ENCODE measurements around the gene OTUD5.
A peak's percentile ranks its signal among the peaks of the same experiment; 100 is the strongest.

OTUD5 gene

GRCh38 chrX:48937054-48937907 is 20.1 kb downstream of the OTUD5 start:
- DNase-seq: peak; percentile 95 to 96

GRCh38 chrX:48936429-48937053 is 20.9 kb downstream of the OTUD5 start:
- DNase-seq: no peak

- DNase-seq: no peak
Observed at GRCh38 chrX:48935301-48935670, 22.1 kb downstream of the OTUD5 start.

- peak; percentile 69 to 81 for DNase-seq
Observed at GRCh38 chrX:48934581-48935300, 22.7 kb downstream of the OTUD5 start.

- DNase-seq: no peak
Observed at GRCh38 chrX:48933757-48934156, 23.6 kb downstream of the OTUD5 start.

- no peak for DNase-seq
Observed at GRCh38 chrX:48927736-48928382, 29.5 kb downstream of the OTUD5 start.

GRCh38 chrX:48927123-48927522 is 30.3 kb downstream of the OTUD5 start:
- DNase-seq: no peak

- DNase-seq: no peak
Observed at GRCh38 chrX:48924270-48924669, 33.1 kb downstream of the OTUD5 start.

- no peak for DNase-seq
Observed at GRCh38 chrX:48923771-48924170, 33.6 kb downstream of the OTUD5 start.

- DNase-seq: no peak
Observed at GRCh38 chrX:48920718-48921104, 36.7 kb downstream of the OTUD5 start.

GRCh38 chrX:48919947-48920717 is 37.3 kb downstream of the OTUD5 start:
- peak; percentile 47 to 68 for DNase-seq

GRCh38 chrX:48919360-48919841 is 38.0 kb downstream of the OTUD5 start:
- no peak for DNase-seq

GRCh38 chrX:48918643-48919340 is 38.6 kb downstream of the OTUD5 start, which contains the start of gene PIM2:
PIM2 (minus strand) TSS chrX:48919024; CDS start chrX:48918834, 190 bp downstream.
- peak; percentile 96 for DNase-seq

- DNase-seq: no peak
Observed at GRCh38 chrX:48918301-48918642, 39.1 kb downstream of the OTUD5 start.

GRCh38 chrX:48917139-48918001 is 40.0 kb downstream of the OTUD5 start:
- DNase-seq: peak; percentile 93

- DNase-seq: peak in 1 of 2 donors; percentile 29
Observed at GRCh38 chrX:48914593-48915493, 42.6 kb downstream of the OTUD5 start.

GRCh38 chrX:48913605-48914366 is 43.6 kb downstream of the OTUD5 start:
- DNase-seq: peak in 1 of 2 donors; percentile 36

- peak; percentile 87 to 90 for DNase-seq
Observed at GRCh38 chrX:48911412-48912182, 45.8 kb downstream of the OTUD5 start, which contains the start of gene SLC35A2. SLC35A2 (minus strand) TSS chrX:48911646; CDS start chrX:48911636, 10 bp downstream.
